Measurements from ENCODE around the gene CPED1. TPM values are rescaled to one million over a fixed set of nuclear protein-coding genes. Genes with fewer than 3 reads are reported as not detected.

Gene CPED1
- polyA plus RNA-seq, 1 experiment = 52.0 TPM

GRCh38 chr7:121271916-121272315 lies 283.4 kb downstream of the CPED1 start:
- ChIA-PET CTCF (interaction anchor here (0.6 kb wide), 1 partner anchor 480 kb away, joined by 3 read pairs; no protein-coding TSS in a partner anchor), POLR2A (no interaction called here)
- DNase-seq (ENCODE audit: low read depth, low spot score) = no peak
- H3K9me3 ChIP-seq (ENCODE audit: control insufficient read depth, insufficient read depth, low read length) = no peaks in the 10 kb centered on the region
- no peaks in the 10 kb centered on the region for H3K27me3 ChIP-seq (ENCODE audit: control insufficient read depth, insufficient read depth, low read length)
- H3K27ac ChIP-seq (ENCODE audit: low read depth, low read length) = no peak overlapping the region
- H3K4me3 ChIP-seq (ENCODE audit: low read depth, low read length) = no peak overlapping the region
- TF ChIP-seq, protein P1, sequence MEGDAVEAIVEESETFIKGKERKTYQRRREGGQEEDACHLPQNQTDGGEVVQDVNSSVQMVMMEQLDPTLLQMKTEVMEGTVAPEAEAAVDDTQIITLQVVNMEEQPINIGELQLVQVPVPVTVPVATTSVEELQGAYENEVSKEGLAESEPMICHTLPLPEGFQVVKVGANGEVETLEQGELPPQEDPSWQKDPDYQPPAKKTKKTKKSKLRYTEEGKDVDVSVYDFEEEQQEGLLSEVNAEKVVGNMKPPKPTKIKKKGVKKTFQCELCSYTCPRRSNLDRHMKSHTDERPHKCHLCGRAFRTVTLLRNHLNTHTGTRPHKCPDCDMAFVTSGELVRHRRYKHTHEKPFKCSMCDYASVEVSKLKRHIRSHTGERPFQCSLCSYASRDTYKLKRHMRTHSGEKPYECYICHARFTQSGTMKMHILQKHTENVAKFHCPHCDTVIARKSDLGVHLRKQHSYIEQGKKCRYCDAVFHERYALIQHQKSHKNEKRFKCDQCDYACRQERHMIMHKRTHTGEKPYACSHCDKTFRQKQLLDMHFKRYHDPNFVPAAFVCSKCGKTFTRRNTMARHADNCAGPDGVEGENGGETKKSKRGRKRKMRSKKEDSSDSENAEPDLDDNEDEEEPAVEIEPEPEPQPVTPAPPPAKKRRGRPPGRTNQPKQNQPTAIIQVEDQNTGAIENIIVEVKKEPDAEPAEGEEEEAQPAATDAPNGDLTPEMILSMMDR (IDR thresholded peaks at IDR 0.05; ENCODE audit: low read depth, low read length) = no peak

DNA sequence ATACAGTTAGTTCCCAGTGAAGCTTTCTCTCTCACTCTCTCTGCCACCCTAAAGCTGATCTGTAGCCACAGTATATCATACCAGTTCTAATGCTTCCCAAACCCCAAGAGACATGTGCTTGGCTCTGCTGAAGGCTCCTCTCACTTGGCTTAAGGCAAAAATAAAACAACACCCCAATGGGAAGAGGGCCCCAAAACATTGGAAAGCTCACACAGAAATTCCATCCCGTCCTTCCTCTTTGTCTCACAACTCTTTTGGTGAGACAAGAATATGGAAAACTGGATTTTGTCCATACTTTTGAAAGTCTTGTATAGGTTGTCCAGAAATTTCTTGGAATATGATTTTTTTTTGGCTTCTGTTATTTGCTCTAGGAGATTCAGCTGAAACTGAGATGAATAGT lies 284.2 kb downstream of the CPED1 start:
- Histone ChIP-seq H3K27ac (ENCODE audit: low read depth, low read length) (no peak overlapping the region), H3K4me3 (ENCODE audit: low read depth, low read length) (no peak overlapping the region), H3K27me3 (ENCODE audit: control insufficient read depth, insufficient read depth, low read length) (no peaks in the 10 kb centered on the region), H3K9me3 (ENCODE audit: control insufficient read depth, insufficient read depth, low read length) (no peaks in the 10 kb centered on the region)
- no peak for DNase-seq (ENCODE audit: low read depth, low spot score)
- POLR2A ChIA-PET = interaction anchor here (0.6 kb wide), 1 partner anchor 322 kb away, joined by 5 read pairs; the partner anchor contains the start of gene ING3
- CTCF ChIA-PET = interaction anchor here (0.6 to 1.2 kb wide), 2 partner anchors 124 to 481 kb away, joined by 3 read pairs; no protein-coding TSS in a partner anchor
- TF ChIP-seq, protein P1 (IDR thresholded peaks at IDR 0.05; ENCODE audit: low read depth, low read length) = no peak

DNA sequence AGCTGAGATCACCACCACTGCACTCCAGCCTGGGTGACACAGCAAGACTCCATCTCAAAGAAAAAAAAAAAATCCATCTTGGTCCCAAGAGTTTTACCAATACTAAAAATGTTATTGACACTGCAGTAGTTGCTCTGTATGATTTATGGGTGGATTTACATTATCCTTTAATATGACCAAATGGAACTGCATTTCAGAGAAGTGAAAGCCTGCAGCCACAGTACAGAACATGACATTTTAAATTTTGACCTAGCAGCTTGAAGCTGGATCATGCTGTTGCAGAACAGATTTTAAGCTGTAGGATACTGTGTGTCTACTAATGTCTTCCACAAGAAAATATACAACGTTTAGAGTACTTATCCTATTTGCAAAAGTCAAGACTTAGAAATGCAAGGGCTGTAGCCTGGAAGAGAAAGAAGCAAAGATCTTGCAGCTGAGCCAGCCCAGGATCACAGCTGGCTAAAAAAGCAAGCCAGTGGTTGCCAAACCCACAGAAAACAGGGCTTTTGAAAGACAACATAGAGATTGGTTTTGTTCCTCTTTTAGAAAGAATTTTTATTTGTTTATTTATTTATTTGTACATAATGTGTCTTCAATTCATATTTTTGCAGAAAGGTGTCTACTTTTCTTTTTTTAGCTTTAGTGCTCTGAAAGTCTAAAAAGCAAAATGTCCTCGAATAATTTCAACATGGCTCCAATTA lies 285.1 kb downstream of the CPED1 start:
- DNase-seq (ENCODE audit: low read depth, low spot score) = no peak
- CTCF ChIA-PET = interaction anchor here (1.2 kb wide), 2 partner anchors 123 to 721 kb away, joined by 3 read pairs; no protein-coding TSS in a partner anchor

DNA sequence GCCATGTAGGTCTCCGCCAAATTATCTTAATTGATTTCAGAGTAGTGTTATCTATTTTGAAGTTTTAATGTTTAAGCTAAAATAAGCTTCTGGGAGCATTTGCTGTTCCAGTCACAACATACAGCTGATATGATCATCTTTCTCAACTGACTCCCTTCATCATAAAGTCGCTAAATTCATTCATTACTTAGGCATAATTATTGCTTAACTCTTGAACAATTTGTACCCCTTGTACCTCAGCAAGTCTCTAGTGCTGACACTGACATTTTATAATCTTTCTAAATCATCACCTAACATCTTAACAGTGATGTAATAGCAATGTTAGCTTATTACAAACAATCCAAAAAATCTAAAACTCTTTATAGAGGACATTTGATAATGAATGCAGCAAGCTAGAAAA lies 286.0 kb downstream of the CPED1 start:
- Histone ChIP-seq H3K4me3 (ENCODE audit: low read depth, low read length) (no peak overlapping the region), H3K27ac (ENCODE audit: low read depth, low read length) (no peak overlapping the region), H3K9me3 (ENCODE audit: control insufficient read depth, insufficient read depth, low read length) (no peaks in the 10 kb centered on the region), H3K27me3 (ENCODE audit: control insufficient read depth, insufficient read depth, low read length) (no peaks in the 10 kb centered on the region)
- TF ChIP-seq, protein P1 (IDR thresholded peaks at IDR 0.05; ENCODE audit: low read depth, low read length) = no peak
- no peak for DNase-seq (ENCODE audit: low read depth, low spot score)
- CTCF ChIA-PET = interaction anchor here (1.2 kb wide), 1 partner anchor 720 kb away, joined by 3 read pairs; no protein-coding TSS in a partner anchor
- POLR2A ChIA-PET = no interaction called here

More for the DNA sequence above, 285.1 kb downstream of the CPED1 start:
- Histone ChIP-seq H3K27ac (ENCODE audit: low read depth, low read length) (no peak overlapping the region), H3K9me3 (ENCODE audit: control insufficient read depth, insufficient read depth, low read length) (no peaks in the 10 kb centered on the region), H3K4me3 (ENCODE audit: low read depth, low read length) (no peak overlapping the region), H3K27me3 (ENCODE audit: control insufficient read depth, insufficient read depth, low read length) (no peaks in the 10 kb centered on the region)
- POLR2A ChIA-PET = interaction anchor here (0.6 kb wide), 1 partner anchor 323 kb away, joined by 5 read pairs; the partner anchor contains the start of gene ING3
- TF ChIP-seq, protein P1 (IDR thresholded peaks at IDR 0.05; ENCODE audit: low read depth, low read length) = no peak

GRCh38 chr7:121275204-121275603 lies 286.7 kb downstream of the CPED1 start:
- Histone ChIP-seq H3K4me3 (ENCODE audit: low read depth, low read length) (no peak overlapping the region), H3K27ac (ENCODE audit: low read depth, low read length) (no peak overlapping the region), H3K27me3 (ENCODE audit: control insufficient read depth, insufficient read depth, low read length) (no peaks in the 10 kb centered on the region), H3K9me3 (ENCODE audit: control insufficient read depth, insufficient read depth, low read length) (no peaks in the 10 kb centered on the region)
- CTCF ChIA-PET = no interaction called here
- DNase-seq (ENCODE audit: low read depth, low spot score) = no peak
- POLR2A ChIA-PET = no interaction called here
- TF ChIP-seq, protein P1 (IDR thresholded peaks at IDR 0.05; ENCODE audit: low read depth, low read length) = no peak

All from AG04450 (cell line).